Colonic mucosa (tissue), 4 donors: Measurements from ENCODE around the gene RGS3. TPM values are rescaled to one million over a fixed set of nuclear protein-coding genes. Genes with fewer than 3 reads are reported as not detected.

Experiments used
- DNase-seq: peaks from one replicate; pipeline ENCODE4 v3.0.0-alpha.2; 2020
- H3K27ac ChIP-seq: fragments of 200-600 bp; one replicate; pipeline ENCODE4 v1.8.0; 2021
- H3K27me3 ChIP-seq: fragments of 200-600 bp; one replicate; pipeline ENCODE4 v1.8.0; 2021
- H3K36me3 ChIP-seq: fragments of 200-600 bp; one replicate; pipeline ENCODE4 v1.8.0; 2021
- H3K4me1 ChIP-seq: fragments of 200-600 bp; one replicate; pipeline ENCODE4 v1.8.0; 2021; ENCODE audit warnings: mild to moderate bottlenecking
- H3K4me3 ChIP-seq: fragments of 200-600 bp; one replicate; pipeline ENCODE4 v1.8.0; 2021
- H3K9ac ChIP-seq, 2 donors: one replicate each; pipeline ENCODE4 v1.7.0; 2013; ENCODE audit warnings: control low read depth in 2 of 2, low read depth in 2 of 2, low read length in 2 of 2
- H3K9me3 ChIP-seq: fragments of 200-600 bp; one replicate; pipeline ENCODE4 v1.8.0; 2021
- intact Hi-C: fragments of 100-400 bp; cut with DNase I; formaldehyde crosslinking; loops from one replicate; pipeline ENCODE4 v1.14.1; 2022
- total RNA-seq, 2 donors: library from RNA; stranded (reverse); fragmentation: NEBNext Ultra II Directional in 1 of 2; extraction: Animal tissue kit (Norgen Biotek cat#: 25700) in 1 of 2; gene quantifications; one replicate each; pipeline ENCODE4 v1.2.1, GENCODE V29; 2021
- TF ChIP-seq, protein P1 (sequence below): fragments of 200-600 bp; IDR thresholded peaks from one replicate; pipeline ENCODE4 v1.8.0; 2022; ENCODE audit warnings: antibody characterized with exemption, mild to moderate bottlenecking
- donor health status: healthy.
- donor health status: DM: no; HTN: no; CAD: no.
- donor health status: DM: no; HTN: no; CAD: no.

The RGS3 gene
- total RNA-seq, 2 donors from 2014 or later = 67.4 to 71.1 TPM

DNA sequence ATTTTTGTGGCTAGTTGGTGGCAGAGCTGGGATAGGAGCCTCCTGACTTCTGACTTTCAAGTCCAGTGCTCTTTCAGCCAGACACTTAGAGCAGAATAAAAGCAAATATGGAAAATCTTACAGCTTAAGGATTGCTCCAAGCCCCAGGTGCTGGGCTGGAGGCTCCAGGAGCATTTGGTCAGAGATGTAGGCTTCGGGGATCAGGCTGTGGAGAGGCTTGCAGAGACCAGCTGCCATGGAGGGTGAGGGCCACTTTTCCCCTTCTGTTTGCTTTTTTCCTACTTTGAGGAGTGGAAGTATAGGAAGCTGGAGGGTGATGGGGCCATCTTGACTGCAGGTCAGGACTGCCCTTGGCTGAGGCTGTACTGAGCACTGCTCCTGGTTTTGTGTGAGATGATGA lies 58.9 kb downstream of the RGS3 start:
- peaks cover 45% of the 10 kb centered on the region for H3K4me1 ChIP-seq
- peak overlapping the region; percentile 75 for H3K27ac ChIP-seq
- TF ChIP-seq, protein P1, sequence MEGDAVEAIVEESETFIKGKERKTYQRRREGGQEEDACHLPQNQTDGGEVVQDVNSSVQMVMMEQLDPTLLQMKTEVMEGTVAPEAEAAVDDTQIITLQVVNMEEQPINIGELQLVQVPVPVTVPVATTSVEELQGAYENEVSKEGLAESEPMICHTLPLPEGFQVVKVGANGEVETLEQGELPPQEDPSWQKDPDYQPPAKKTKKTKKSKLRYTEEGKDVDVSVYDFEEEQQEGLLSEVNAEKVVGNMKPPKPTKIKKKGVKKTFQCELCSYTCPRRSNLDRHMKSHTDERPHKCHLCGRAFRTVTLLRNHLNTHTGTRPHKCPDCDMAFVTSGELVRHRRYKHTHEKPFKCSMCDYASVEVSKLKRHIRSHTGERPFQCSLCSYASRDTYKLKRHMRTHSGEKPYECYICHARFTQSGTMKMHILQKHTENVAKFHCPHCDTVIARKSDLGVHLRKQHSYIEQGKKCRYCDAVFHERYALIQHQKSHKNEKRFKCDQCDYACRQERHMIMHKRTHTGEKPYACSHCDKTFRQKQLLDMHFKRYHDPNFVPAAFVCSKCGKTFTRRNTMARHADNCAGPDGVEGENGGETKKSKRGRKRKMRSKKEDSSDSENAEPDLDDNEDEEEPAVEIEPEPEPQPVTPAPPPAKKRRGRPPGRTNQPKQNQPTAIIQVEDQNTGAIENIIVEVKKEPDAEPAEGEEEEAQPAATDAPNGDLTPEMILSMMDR = no peak
- no peaks in the 10 kb centered on the region for H3K27me3 ChIP-seq
- no peaks in the 10 kb centered on the region for H3K9me3 ChIP-seq
- no peaks in the 10 kb centered on the region for H3K36me3 ChIP-seq
- peak overlapping the region in 1 of 2 donors; percentile 73 for H3K9ac ChIP-seq
- intact Hi-C loops = no loop called here
- H3K4me3 ChIP-seq = no peak overlapping the region
- no peak for DNase-seq

DNA sequence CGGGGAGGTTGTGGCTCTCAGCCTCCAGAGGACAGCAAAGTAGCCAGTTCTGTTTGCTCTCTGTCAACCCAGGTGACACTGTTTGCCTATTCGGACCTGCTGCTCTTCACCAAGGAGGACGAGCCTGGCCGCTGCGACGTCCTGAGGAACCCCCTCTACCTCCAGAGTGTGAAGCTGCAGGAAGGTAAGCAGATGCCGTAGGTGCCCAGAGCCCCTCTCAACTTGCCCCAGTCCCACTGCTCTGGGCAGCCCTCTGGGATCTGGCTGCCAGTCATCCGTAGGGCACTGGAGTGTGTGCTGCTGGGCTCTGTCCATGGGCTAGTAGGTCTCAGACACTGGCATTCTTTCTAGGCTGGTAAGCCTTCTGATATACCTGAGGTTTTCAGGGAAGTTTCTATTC lies 59.3 kb downstream of the RGS3 start:
- DNase-seq = no peak
- Histone ChIP-seq H3K9ac (peak overlapping the region; percentile 19 to 73), H3K4me3 (no peak overlapping the region), H3K9me3 (no peaks in the 10 kb centered on the region), H3K27me3 (no peaks in the 10 kb centered on the region), H3K27ac (peak overlapping the region; percentile 75), H3K36me3 (no peaks in the 10 kb centered on the region), H3K4me1 (peaks cover 49% of the 10 kb centered on the region)
- intact Hi-C loops = no loop called here
- TF ChIP-seq, protein P1 = no peak

- peak; percentile 63 for DNase-seq
- Histone ChIP-seq H3K36me3 (no peaks in the 10 kb centered on the region), H3K4me3 (no peak overlapping the region), H3K27ac (peak overlapping the region; percentile 75), H3K27me3 (no peaks in the 10 kb centered on the region), H3K4me1 (peaks cover 45% of the 10 kb centered on the region), H3K9me3 (no peaks in the 10 kb centered on the region), H3K9ac (peak overlapping the region in 1 of 2 donors; percentile 73)
- TF ChIP-seq, protein P1 = no peak
- intact Hi-C loops = no loop called here
Measured at GRCh38 chr9:113523421-113524141, 60.1 kb downstream of the RGS3 start.

GRCh38 chr9:113524468-113524867 lies 60.9 kb downstream of the RGS3 start:
- Histone ChIP-seq H3K36me3 (no peaks in the 10 kb centered on the region), H3K4me1 (peaks cover 40% of the 10 kb centered on the region), H3K27me3 (no peaks in the 10 kb centered on the region), H3K9ac (peak overlapping the region in 1 of 2 donors; percentile 73), H3K9me3 (no peaks in the 10 kb centered on the region), H3K27ac (peak overlapping the region; percentile 75), H3K4me3 (no peak overlapping the region)
- TF ChIP-seq, protein P1 = no peak
- peak; percentile 77 for DNase-seq
- intact Hi-C loops = no loop called here

DNA sequence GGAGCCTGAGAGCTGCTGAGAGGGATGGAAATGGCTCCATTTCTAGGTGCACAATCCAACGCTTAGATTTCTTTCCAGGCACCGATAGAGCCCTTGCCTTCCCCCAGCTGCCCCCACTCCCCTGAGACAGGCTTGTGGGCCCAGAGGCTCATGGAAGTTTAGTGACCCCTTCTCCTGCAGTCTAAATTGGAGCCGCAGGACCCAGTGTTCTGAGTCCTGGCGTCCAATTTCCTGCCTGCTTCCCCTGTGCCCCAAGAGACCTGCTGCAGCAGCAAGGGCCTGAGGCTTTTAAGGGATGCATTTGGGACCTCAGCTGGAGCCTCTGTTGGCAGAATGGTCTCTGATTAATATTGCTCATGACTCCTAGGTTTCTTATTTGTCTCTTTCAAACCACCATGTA lies 61.7 kb downstream of the RGS3 start:
- Histone ChIP-seq H3K27me3 (no peaks in the 10 kb centered on the region), H3K4me3 (no peak overlapping the region), H3K9ac (peak overlapping the region in 1 of 2 donors; percentile 73), H3K4me1 (peaks cover 40% of the 10 kb centered on the region), H3K9me3 (no peaks in the 10 kb centered on the region), H3K27ac (peak overlapping the region; percentile 75), H3K36me3 (no peaks in the 10 kb centered on the region)
- DNase-seq = no peak
- TF ChIP-seq, protein P1 = no peak
- intact Hi-C loops = no loop called here
